ENCODE data around the gene S1PR1. TPM values are rescaled to one million over a fixed set of nuclear protein-coding genes. Genes with fewer than 3 reads are reported as not detected.

S1PR1 gene
- total and polyA plus RNA-seq, 4 donors: 31.6 to 75.7 (median 50.3) TPM

- H3K27ac ChIP-seq (ENCODE audit: low read depth, low read length): no peak overlapping the region
These were observed 3.3 kb upstream of the S1PR1 start for GRCh38 chr1:101233495-101233894.

GRCh38 chr1:101235216-101235695, 1.6 kb upstream of the S1PR1 start:
- no CpG with 5 or more reads among the region's 6 CpGs for WGBS (ENCODE audit: insufficient coverage)
- DNase-seq (ENCODE audit: low read depth in 4 of 6, low spot score in 6 of 6): peak in 1 of 6 donors; percentile 7
- Histone ChIP-seq H3K4me1 (ENCODE audit: control insufficient read depth, insufficient read depth, low read length) (peaks cover 40% of the 10 kb centered on the region), H3K27ac (ENCODE audit: low read depth, low read length) (peak overlapping the region; percentile 91), H3K4me3 (ENCODE audit: low read depth, low read length) (peak overlapping the region; percentile 69), H3K27me3 (ENCODE audit: control insufficient read depth, insufficient read depth, low read length) (peaks cover 28% of the 10 kb centered on the region), H3K36me3 (ENCODE audit: control insufficient read depth, insufficient read depth, low read length) (peaks cover 9% of the 10 kb centered on the region), H3K9me3 (ENCODE audit: control insufficient read depth, insufficient read depth, low read length) (no peaks in the 10 kb centered on the region)

More at GRCh38 chr1:101233495-101233894, 3.3 kb upstream of the S1PR1 start:
- Histone ChIP-seq H3K9me3 (ENCODE audit: control insufficient read depth, insufficient read depth, low read length) (no peaks in the 10 kb centered on the region), H3K27me3 (ENCODE audit: control insufficient read depth, insufficient read depth, low read length) (peaks cover 24% of the 10 kb centered on the region), H3K36me3 (ENCODE audit: control insufficient read depth, insufficient read depth, low read length) (no peaks in the 10 kb centered on the region), H3K4me3 (ENCODE audit: low read depth, low read length) (no peak overlapping the region), H3K4me1 (ENCODE audit: control insufficient read depth, insufficient read depth, low read length) (peaks cover 24% of the 10 kb centered on the region)
- 83% methylated on average over 3 of the region's 7 CpGs for WGBS (ENCODE audit: insufficient coverage)
- DNase-seq (ENCODE audit: low read depth in 4 of 6, low spot score in 6 of 6): no peak

- Histone ChIP-seq H3K27ac (ENCODE audit: low read depth, low read length) (peak overlapping the region; percentile 91), H3K27me3 (ENCODE audit: control insufficient read depth, insufficient read depth, low read length) (peaks cover 28% of the 10 kb centered on the region), H3K4me3 (ENCODE audit: low read depth, low read length) (peak overlapping the region; percentile 69), H3K4me1 (ENCODE audit: control insufficient read depth, insufficient read depth, low read length) (peaks cover 40% of the 10 kb centered on the region), H3K9me3 (ENCODE audit: control insufficient read depth, insufficient read depth, low read length) (no peaks in the 10 kb centered on the region), H3K36me3 (ENCODE audit: control insufficient read depth, insufficient read depth, low read length) (peaks cover 9% of the 10 kb centered on the region)
- DNase-seq (ENCODE audit: low read depth in 4 of 6, low spot score in 6 of 6): peak in 3 of 6 donors; percentile 48 to 76 (median 69)
- WGBS (ENCODE audit: insufficient coverage): 2% methylated on average over 42 of the region's 43 CpGs
These were observed 913 bp upstream of the S1PR1 start for GRCh38 chr1:101235696-101236515.

- WGBS (ENCODE audit: insufficient coverage): 0% methylated on average over 7 of the region's 12 CpGs
- H3K36me3 ChIP-seq (ENCODE audit: control insufficient read depth, insufficient read depth, low read length): peaks cover 9% of the 10 kb centered on the region
- H3K4me1 ChIP-seq (ENCODE audit: control insufficient read depth, insufficient read depth, low read length): peaks cover 40% of the 10 kb centered on the region
- DNase-seq (ENCODE audit: low read depth in 4 of 6, low spot score in 6 of 6): peak in 2 of 6 donors; percentile 51 to 65
- H3K4me3 ChIP-seq (ENCODE audit: low read depth, low read length): peak overlapping the region; percentile 69
- peak overlapping the region; percentile 91 for H3K27ac ChIP-seq (ENCODE audit: low read depth, low read length)
- H3K9me3 ChIP-seq (ENCODE audit: control insufficient read depth, insufficient read depth, low read length): no peaks in the 10 kb centered on the region
- peaks cover 28% of the 10 kb centered on the region for H3K27me3 ChIP-seq (ENCODE audit: control insufficient read depth, insufficient read depth, low read length)
These were observed 514 bp downstream of the S1PR1 start for GRCh38 chr1:101237229-101237837.

GRCh38 chr1:101238031-101238628, 1.3 kb downstream of the S1PR1 start:
- peaks cover 40% of the 10 kb centered on the region for H3K4me1 ChIP-seq (ENCODE audit: control insufficient read depth, insufficient read depth, low read length)
- peaks cover 28% of the 10 kb centered on the region for H3K27me3 ChIP-seq (ENCODE audit: control insufficient read depth, insufficient read depth, low read length)
- whole genome bisulfite sequencing (ENCODE audit: insufficient coverage): 3% methylated on average over 9 of the region's 14 CpGs
- H3K27ac ChIP-seq (ENCODE audit: low read depth, low read length): peak overlapping the region; percentile 70
- no peaks in the 10 kb centered on the region for H3K9me3 ChIP-seq (ENCODE audit: control insufficient read depth, insufficient read depth, low read length)
- peak in 2 of 6 donors; percentile 13 to 21 for DNase-seq (ENCODE audit: low read depth in 4 of 6, low spot score in 6 of 6)
- peak overlapping the region; percentile 41 for H3K4me3 ChIP-seq (ENCODE audit: low read depth, low read length)
- H3K36me3 ChIP-seq (ENCODE audit: control insufficient read depth, insufficient read depth, low read length): peaks cover 9% of the 10 kb centered on the region

- Histone ChIP-seq H3K4me3 (ENCODE audit: low read depth, low read length) (peak overlapping the region; percentile 41), H3K27ac (ENCODE audit: low read depth, low read length) (peak overlapping the region; percentile 70), H3K36me3 (ENCODE audit: control insufficient read depth, insufficient read depth, low read length) (peaks cover 9% of the 10 kb centered on the region), H3K27me3 (ENCODE audit: control insufficient read depth, insufficient read depth, low read length) (peaks cover 28% of the 10 kb centered on the region), H3K9me3 (ENCODE audit: control insufficient read depth, insufficient read depth, low read length) (no peaks in the 10 kb centered on the region), H3K4me1 (ENCODE audit: control insufficient read depth, insufficient read depth, low read length) (peaks cover 40% of the 10 kb centered on the region)
- DNase-seq (ENCODE audit: low read depth in 4 of 6, low spot score in 6 of 6): peak in 3 of 6 donors; percentile 48 to 89 (median 84)
- WGBS (ENCODE audit: insufficient coverage): 12% methylated on average over 17 of the region's 17 CpGs
These were observed 1.9 kb downstream of the S1PR1 start for GRCh38 chr1:101238681-101239094.

GRCh38 chr1:101239095-101240040, 2.5 kb downstream of the S1PR1 start:
- DNase-seq (ENCODE audit: low read depth in 4 of 6, low spot score in 6 of 6): no peak
- peaks cover 28% of the 10 kb centered on the region for H3K27me3 ChIP-seq (ENCODE audit: control insufficient read depth, insufficient read depth, low read length)
- H3K27ac ChIP-seq (ENCODE audit: low read depth, low read length): peak overlapping the region; percentile 70
- peaks cover 40% of the 10 kb centered on the region for H3K4me1 ChIP-seq (ENCODE audit: control insufficient read depth, insufficient read depth, low read length)
- whole genome bisulfite sequencing (ENCODE audit: insufficient coverage): 90% methylated on average over 39 of the region's 42 CpGs
- H3K36me3 ChIP-seq (ENCODE audit: control insufficient read depth, insufficient read depth, low read length): peaks cover 9% of the 10 kb centered on the region
- peak overlapping the region; percentile 13 for H3K4me3 ChIP-seq (ENCODE audit: low read depth, low read length)
- no peaks in the 10 kb centered on the region for H3K9me3 ChIP-seq (ENCODE audit: control insufficient read depth, insufficient read depth, low read length)

- Histone ChIP-seq H3K4me1 (ENCODE audit: control insufficient read depth, insufficient read depth, low read length) (peaks cover 40% of the 10 kb centered on the region), H3K36me3 (ENCODE audit: control insufficient read depth, insufficient read depth, low read length) (peaks cover 9% of the 10 kb centered on the region), H3K9me3 (ENCODE audit: control insufficient read depth, insufficient read depth, low read length) (no peaks in the 10 kb centered on the region), H3K27me3 (ENCODE audit: control insufficient read depth, insufficient read depth, low read length) (peaks cover 28% of the 10 kb centered on the region), H3K4me3 (ENCODE audit: low read depth, low read length) (no peak overlapping the region), H3K27ac (ENCODE audit: low read depth, low read length) (peak overlapping the region; percentile 43)
- WGBS (ENCODE audit: insufficient coverage): 75% methylated on average over 9 of the region's 10 CpGs
- DNase-seq (ENCODE audit: low read depth in 4 of 6, low spot score in 6 of 6): peak in 1 of 6 donors; percentile 33
These were observed 3.2 kb downstream of the S1PR1 start for GRCh38 chr1:101240041-101240430.
